Astrocyte (in vitro differentiated cells and primary cell): ENCODE data around the gene ZNF414.

Experiments
- CTCF ChIP-seq: IDR thresholded peaks from 2 replicates; pipeline ENCODE4 v1.5.1; 2011; ENCODE audit warnings: low read depth, mild to moderate bottlenecking, inconsistent platforms, low read length, moderate library complexity; ENCODE audit not compliant: insufficient read depth
- EZH2 ChIP-seq: IDR thresholded peaks from 2 replicates; pipeline ENCODE4 v1.6.1; 2012; ENCODE audit warnings: mild to moderate bottlenecking, low read length, inconsistent platforms; ENCODE audit not compliant: insufficient read depth

GRCh38 chr19:8519388-8519787, 5.4 kb upstream of the ZNF414 start:
- TF ChIP-seq EZH2 (no peak), CTCF (no peak)
